GM19099 (cell line): ENCODE results near the gene QSOX2.

Source experiments
- POLR2A ChIP-seq: IDR thresholded peaks from 3 replicates; pipeline ENCODE4 v1.6.1; 2011; ENCODE audit warnings: low read depth; ENCODE audit not compliant: insufficient read length; ENCODE audit errors: extremely low read depth

Gene QSOX2

GRCh38 chr9:136203408-136204144, 42.0 kb downstream of the QSOX2 start:
- no peak for TF ChIP-seq POLR2A

GRCh38 chr9:136202454-136203407, 42.9 kb downstream of the QSOX2 start:
- no peak for TF ChIP-seq POLR2A

- no peak for TF ChIP-seq POLR2A
Measured at GRCh38 chr9:136201609-136202453, 43.8 kb downstream of the QSOX2 start.

- no peak for TF ChIP-seq POLR2A
Measured at GRCh38 chr9:136201174-136201573, 44.4 kb downstream of the QSOX2 start.

GRCh38 chr9:136200424-136200823, 45.2 kb downstream of the QSOX2 start:
- TF ChIP-seq POLR2A = no peak

- TF ChIP-seq POLR2A = no peak
Measured at GRCh38 chr9:136199391-136200288, 46.0 kb downstream of the QSOX2 start.

- no peak for TF ChIP-seq POLR2A
Measured at GRCh38 chr9:136198605-136199083, 47.0 kb downstream of the QSOX2 start.

- TF ChIP-seq POLR2A = no peak
Measured at GRCh38 chr9:136197930-136198604, 47.5 kb downstream of the QSOX2 start.

GRCh38 chr9:136197084-136197875, 48.3 kb downstream of the QSOX2 start:
- no peak for TF ChIP-seq POLR2A

GRCh38 chr9:136196404-136197083, 49.1 kb downstream of the QSOX2 start:
- no peak for TF ChIP-seq POLR2A

GRCh38 chr9:136194540-136194939, 51.1 kb downstream of the QSOX2 start:
- TF ChIP-seq POLR2A = no peak

GRCh38 chr9:136193891-136194279, 51.7 kb downstream of the QSOX2 start:
- TF ChIP-seq POLR2A = no peak
